HG03039 (cell line): ENCODE data around the gene SERINC1.
"Not testable (repeated sequence)": the region's sequence is repeated elsewhere in the genome, so short reads cannot be mapped to it uniquely, and the experiment has no call there.

Experiments used
- ATAC-seq: cut with Tn5 transposase; IDR thresholded peaks from one replicate; pipeline ENCODE4 v1.9.1; 2021; ENCODE audit warnings: mild to moderate bottlenecking, moderate library complexity; ENCODE audit not compliant: unreplicated experiment

SERINC1 gene

DNA sequence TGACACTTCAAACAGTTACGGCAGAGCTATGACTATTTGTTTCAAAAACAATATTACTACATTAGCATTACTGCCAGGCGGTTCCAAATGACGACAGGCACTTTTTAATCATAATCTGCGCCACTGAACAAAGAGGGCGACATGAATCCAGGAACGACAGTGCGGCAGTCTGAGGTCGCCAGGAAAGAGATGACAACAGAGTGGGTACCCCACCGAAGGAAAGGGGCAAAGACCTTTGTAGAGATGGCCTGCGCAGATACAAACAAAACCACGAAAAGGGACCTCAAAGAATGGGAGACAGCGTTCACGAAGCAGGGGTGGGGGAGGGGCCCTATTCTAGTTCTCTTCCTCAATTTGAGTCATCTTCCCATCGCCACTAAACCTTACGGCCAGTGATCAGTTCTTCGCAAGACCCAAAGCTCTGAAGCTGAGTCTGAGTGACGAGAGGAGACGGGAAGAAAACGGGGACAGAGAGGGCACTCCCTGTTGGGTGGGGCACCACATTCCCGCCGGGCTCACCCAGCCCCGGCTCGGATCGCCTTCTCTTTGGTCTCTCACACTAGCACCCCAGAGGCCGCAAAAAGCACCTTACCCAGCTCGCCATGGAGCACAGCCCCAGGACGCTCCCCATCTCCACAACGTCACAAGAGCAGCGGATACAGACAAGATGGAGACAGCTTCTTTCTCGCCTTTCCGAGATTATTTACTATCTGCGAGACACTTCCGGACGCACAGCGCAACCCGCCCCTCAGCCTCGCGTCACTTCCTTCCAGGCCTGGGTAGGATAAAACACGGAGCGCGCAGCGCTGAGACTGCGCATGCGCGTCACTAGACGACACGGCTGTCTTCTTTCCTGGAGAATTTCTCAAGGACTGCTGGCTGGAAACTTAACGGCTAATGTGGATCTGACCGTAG, at the start of gene SERINC1:
TSS of gene SERINC1 (minus strand) at position 701 of the 915 bp plus-strand sequence. CDS start at position 631, 70 bp downstream.
- ATAC-seq = peak; percentile 98

DNA sequence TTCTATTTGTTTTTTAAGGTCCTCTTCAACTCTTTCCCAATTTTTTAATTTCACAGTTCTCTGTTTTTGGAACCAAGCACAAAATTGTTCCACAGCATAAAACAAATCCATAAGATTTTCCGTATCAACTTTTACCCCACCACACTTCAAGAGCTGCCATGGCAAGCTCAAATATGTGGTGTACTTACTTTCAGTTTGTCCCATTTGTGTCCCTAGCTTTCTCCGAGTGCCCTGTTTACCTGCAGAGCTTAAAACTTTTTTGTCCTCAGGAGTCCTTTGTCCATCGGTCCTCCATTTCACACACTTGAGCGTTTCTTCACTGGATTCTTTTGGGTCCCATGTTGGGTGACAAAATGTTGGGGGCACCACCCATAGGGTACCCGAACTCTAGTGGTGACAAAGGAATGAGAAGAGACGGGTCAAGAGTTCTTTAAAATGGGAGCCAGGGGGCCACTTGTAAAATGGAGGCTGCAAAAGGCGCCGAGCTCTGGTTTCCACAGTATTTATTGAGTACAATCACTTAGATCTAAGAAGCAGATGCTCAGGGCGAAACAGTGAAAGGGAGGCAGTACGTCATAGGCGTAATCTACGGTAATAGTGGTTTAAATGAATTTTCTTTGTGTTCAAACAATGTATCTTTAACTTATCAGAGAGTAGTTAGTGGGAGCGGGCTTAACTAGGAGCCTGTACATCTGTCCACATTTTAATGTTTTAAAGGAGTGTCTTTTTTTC, 39.8 kb upstream of the SERINC1 start:
- ATAC-seq = no peak

DNA sequence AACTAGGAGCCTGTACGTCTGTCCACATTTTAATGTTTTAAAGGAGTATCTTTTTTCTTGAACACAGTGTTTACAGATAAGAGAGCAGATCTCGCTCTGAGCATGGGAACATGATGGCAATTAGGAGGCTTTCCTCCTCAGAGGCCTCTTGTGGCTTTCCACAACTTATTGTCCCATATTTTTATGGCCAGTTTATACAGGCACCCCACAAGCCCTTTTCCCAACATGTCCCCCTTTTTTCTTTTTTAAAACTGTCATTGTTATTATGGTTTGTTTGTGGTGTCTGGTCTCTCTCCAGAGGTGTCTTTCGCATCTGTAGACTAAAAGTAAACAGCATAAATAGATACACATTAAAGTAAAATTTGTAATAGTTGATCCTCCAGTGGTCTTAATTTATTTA, 33.6 kb upstream of the SERINC1 start:
- not testable (repeated sequence) for ATAC-seq

DNA sequence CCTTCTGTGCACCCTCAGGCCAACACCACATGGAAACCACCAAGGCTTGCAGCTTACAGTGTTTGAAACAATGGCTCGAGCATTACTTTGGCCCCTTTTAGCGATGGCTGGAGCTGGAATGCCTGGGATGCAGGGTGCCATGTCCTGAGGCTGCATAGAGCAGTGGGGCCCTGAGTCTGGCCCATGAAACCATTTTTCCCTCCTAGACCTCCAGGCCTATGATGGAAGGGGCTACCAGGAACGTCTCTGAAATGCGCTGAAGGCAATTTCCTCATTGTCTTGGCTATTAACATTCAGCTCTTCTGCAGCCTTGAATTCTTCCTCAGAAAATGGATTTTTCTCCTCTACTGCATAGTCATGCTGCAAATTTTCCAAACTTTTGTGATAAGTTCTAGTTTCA, 29.9 kb upstream of the SERINC1 start:
- no peak for ATAC-seq

DNA sequence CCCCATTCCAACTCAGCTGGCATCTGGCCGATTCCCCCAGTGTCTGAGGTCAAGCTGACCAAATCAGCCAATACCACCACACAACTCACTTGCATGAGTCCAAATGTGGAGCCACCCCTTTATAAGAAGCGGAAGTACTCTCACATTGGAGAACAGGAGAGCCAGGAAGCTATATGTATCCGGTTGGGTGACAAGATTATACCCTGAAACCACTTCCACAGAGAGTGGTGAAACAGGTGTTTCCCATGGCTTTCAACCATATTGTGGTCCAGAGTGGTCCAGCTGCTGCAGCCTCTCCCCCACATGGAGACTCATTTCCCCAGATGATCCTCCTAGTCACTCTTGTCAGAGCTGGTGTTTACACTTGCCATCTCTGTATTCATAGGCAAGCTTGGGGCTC, 24.0 kb upstream of the SERINC1 start:
- ATAC-seq = peak; percentile 43

DNA sequence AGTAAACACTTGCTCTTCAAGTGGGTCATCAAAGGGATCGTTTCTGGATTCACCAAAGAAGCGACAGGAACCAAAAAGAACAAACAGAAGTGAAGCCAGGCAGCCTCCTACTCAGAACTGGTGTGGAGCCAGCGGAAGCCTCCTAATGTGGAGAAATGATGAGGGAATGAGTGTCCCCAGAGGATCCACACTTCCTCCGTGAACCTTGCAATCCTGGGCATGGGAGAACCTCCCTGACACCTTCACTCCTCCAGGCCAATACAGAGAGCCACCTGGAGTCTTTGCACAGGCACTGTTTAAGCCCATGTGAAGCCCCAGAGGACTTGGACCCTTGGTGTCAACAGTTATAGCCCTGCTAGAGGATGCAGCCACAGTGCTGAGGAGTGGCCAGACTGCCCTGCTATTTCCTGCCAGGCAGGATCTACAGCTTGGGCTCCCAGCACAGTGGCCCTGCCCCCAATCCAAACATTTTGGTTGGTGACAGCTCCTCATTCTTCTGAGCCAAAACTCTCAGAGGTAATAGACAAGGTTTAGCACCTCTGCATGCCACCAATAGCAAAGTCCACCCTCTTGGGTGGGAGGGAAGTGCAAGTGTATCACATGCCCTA, 23.2 kb upstream of the SERINC1 start:
- no peak for ATAC-seq

DNA sequence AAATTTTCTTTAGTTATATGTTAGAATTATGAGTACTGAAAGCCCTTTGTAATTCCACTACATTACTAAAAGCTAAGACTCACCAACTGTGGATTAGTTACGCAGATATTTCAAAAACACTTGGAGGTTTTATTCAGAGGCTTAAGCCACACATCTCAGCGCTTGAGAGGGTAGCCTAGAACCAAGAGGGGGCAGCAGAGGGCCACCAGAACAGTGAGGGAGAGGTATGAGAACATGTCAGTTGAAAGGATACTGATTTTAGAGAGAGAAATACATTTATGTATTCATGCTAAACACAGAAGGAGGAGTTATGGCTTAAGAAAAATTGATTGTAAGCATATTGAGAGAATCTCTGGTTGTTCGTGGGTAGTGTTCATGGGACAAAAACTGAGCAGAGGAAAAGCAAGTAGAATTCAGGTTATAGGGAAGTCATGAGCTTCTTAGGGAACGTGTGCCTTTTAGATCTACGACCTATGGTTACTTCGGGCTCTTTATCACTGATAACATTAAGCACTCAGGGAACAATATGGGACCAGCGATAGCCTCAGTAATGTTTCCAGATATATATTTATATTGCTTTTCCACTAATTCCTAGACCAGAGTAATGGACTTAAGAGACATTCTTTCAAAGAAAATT, 20.4 kb upstream of the SERINC1 start:
- ATAC-seq = peak; percentile 95

DNA sequence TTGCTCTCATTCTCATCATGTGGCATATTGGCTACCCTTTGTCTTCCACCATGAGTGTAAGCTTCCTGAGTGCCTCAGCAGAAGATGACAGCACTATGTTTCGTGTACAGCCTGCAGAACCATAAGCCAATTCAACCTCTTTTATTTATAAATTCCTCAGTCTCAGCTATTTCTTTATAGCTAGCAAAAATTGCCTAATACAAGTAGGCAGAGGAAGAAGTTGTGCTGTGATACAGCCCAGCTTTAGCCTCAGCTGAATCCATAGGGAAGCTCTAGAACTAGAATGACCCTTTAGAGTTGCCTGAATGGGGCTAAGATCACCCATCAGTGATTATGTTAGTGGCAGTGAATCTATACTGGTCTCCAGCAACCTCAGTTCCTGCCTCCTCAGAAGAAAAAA, 19.0 kb upstream of the SERINC1 start:
- ATAC-seq = no peak

DNA sequence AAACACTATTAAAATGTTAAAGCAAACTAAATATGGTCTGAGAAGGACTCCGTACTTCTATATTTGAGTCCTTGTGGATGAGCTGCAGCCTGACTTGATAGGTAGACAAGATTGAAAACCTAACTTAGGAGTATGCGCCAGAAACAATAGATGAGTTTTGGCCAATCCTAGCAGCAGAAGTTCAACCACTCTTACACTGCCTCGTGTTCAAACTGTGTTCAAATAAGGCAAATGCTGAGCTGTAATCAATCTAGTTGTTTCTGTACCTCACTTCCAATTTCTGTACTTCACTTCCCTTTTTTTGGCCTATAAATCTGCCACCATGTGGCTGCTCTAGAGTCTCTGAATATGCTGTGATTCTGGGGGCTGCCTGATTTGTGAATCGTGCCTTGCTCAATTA, 13.2 kb upstream of the SERINC1 start:
- ATAC-seq = no peak

DNA sequence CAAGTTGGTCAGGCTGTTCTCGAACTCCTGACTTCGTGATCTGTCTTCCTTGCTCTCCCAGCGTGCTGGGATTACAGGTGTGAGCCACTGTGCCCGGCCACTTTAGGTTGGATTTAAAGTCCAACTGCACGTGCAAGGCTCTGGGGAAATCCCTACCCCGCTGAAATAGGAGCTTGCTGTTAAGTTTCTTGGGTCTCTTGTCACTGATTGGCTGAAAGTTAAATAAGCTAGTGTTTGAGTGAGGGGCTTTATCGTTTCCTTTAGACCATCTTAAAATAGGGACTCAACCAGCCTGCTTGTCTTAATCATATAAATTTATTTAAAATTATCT, 11.1 kb upstream of the SERINC1 start:
- ATAC-seq = no peak

DNA sequence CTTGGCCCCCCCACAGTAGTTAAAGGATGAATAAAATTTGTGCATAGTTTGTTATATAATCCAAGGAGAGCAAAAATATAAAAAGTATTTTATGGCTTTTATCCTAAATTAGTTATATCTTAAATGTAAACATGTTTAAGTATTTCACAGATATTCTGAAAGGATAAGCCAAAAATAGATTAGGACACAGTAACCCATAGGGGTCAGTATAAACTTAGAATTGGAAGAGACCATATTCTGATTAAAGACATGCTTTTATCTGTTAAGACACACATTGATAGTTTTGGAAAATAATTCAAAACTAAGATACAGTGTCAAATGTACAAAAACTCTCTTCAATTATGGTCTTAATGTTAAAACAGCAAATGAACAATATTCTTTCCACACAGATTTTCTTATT, 4.5 kb upstream of the SERINC1 start:
- no peak for ATAC-seq

DNA sequence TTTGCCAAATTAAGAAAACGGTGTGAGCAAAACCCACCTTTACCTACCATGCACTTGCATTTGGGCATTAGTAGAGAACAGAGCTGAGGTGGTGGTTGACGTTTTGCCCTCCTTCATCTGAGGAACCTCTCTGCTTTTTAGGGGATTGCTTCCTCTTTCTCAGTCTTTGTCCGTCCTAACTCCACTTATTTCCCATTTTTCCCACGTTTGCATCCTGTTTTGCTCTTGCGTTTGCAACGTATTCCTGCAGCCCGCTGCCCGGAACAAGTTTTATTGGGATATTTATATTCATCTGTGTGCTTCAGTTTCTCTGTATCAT, 374 bp upstream of the SERINC1 start:
- ATAC-seq = peak; percentile 40

DNA sequence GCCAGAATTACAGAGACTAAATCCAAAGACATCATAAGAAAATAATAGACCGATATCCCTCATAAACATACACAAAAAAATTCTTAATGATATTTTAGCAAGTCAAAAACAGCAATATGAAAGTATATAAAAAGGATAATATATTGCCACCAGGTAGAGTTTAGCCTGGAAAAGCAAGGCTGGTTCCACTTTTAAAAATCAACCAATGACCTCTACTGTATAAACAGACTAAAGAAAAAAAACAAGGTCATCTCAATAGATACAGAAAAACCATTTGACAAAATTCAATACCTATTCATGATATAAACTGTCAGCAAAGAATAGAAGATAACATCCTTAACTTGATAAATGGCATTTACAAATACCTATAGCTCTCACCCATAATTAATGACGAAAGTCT, 9.7 kb downstream of the SERINC1 start:
- ATAC-seq = no peak

DNA sequence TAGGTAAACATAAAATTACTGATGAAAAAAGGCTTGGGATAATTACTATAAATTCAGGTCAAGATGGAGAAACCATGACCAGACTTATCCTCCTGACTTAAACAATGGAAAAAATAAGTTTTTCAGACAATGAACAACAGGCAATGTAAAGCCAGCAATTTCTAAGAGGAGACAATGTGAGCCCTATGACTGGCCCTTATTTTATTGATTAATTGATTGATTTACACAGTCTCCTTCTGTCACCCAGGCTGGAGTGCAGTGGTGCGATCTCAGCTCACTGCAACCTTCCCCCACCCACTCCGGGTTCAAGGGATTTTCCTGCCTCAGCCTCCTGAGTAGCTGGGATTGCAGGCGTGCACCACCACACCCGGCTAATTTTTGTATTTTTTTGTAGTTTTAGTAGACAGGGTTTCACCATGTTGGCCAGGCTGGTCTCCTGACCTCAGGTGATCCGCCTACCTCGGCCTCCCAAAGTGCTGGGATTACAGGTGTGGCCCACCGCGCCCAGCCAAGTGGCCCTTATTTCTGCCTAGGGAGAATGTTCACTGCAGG, 11.7 kb downstream of the SERINC1 start:
- ATAC-seq = not testable (repeated sequence)

DNA sequence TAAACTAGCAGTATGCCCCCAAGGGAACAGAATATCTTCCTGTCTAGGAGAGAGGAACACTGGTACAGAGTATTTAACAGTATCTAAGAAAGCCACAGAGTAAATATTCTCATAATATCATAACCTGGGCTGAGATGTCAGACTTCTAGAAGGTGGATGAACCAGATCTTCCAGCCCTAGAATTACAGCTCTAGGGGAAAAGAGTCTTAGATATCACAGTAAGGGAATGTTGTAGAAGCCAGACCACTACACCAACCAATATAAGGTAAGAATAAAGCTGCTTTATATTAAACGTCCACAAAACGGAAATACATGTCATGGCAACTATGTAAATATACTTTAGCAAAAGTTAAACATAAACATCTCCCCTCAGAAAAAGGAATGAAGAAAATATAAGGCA, 12.4 kb downstream of the SERINC1 start:
- no peak for ATAC-seq

DNA sequence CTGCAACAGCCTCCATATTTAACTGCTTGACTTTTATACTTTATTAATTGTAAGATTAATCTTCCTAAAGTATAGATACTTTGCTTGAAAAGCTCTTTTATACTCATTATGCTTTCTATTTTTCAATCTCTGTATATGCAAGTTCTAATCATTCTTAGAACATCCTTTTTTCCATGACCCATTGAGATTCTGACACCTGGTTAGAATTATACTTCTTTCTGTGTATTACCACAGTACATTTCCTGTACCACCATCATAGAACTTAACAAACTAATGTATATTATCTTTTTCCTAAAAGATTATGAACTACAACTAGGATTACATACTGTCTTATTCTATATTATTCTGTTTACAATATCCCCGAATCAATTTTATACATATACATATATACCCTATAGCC, 13.5 kb downstream of the SERINC1 start:
- ATAC-seq = no peak

DNA sequence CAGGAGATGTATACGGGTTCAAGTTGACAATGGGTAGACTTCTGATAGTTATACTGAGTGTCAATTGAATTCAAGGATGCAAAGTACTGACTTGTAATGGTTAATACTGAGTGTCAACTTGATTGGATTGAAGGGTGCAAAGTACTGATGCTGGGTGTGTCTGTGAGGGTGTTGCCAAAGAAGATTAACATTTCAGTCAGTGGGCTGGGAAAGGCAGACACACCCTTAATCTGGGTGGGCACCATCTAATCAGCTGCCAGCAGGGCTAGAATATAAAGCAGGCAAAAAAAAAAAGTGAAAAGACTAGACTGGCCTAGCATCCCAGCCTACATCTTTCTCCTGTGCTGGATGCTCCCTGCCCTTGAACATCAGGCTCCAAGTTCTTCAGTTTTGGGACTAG, 16.5 kb downstream of the SERINC1 start:
- not testable (repeated sequence) for ATAC-seq

DNA sequence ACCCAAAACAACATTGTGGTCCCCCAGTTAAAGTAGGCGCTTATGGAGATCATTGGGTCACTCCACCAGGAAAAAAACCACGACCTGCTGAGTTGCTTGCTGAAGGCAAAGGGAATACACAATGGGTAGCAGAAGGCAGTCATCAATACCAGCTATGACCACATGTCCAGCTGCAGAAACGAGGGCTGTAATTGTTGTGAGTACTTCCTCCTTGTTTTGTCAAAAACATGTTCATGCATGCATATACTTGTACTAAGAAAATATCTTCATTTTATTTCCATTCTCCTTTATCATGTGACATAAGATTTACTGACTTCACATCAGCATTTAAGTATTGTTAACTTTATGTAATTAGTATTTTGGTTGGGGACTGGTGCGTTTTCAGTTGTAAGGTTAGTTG, 16.9 kb downstream of the SERINC1 start:
- ATAC-seq = no peak

DNA sequence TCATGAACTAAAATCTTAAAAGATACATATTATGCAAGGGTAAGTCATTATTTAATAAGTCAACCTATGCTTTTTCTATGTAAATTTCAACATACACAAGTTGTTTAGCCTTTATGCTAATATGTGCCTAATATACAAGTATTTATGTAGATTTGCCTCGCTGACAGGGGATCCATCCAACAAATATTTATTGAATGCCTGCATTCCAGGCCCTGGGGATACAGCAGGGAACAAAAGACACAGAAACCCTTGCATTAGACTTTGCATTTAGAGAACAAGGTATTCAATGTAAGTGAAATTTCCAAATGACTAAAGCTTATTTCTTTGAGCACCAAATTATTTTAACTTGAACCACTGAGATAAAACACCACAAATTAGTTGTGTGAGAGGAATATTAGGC, 19.1 kb downstream of the SERINC1 start:
- no peak for ATAC-seq

DNA sequence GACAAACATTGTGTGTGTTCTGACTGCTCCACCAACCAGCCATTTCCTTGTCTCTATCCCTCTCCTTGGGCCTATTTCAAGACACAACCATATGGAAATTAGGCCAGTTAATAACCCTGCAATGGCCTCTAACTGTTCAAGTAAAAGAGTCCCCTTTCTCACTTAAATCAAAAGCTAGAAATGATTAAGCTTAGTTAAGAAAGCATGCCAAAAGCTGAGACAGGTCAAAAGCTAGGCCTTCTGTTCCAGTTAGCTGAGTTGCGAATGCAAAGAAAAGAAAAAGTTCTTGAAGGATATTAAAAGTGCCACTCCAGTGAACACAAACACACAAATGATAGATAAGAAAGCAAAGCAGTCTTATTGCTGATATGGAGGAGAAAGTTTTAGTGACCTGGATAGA, 22.5 kb downstream of the SERINC1 start:
- ATAC-seq = no peak

DNA sequence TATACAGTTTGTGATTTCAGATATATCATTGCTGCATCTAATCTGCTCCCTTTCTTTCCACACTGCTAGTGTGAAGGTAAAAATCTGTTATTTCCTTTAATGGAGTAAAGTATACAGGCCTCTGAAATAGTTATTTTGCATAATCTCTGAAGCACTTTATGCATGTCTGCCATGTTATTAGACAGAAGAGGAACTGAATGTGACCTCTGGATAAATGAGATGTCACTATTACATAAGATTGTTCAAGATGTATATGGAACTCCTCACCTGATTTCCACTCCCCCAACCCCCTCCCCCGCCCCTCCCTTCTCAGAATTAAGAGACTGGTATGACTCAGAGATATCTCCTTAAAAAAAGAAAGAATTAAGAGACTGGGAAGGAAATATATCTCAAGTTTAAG, 26.3 kb downstream of the SERINC1 start:
- ATAC-seq = no peak
